Middle frontal gyrus (tissue), 1 donor: ENCODE measurements around the gene TAF8.

ENCODE experiments used
- DNase-seq: peaks from one replicate; pipeline ENCODE4 v3.0.0-alpha.2; 2015; ENCODE audit warnings: low spot score; ENCODE audit errors: extremely low spot score

Gene TAF8

DNA sequence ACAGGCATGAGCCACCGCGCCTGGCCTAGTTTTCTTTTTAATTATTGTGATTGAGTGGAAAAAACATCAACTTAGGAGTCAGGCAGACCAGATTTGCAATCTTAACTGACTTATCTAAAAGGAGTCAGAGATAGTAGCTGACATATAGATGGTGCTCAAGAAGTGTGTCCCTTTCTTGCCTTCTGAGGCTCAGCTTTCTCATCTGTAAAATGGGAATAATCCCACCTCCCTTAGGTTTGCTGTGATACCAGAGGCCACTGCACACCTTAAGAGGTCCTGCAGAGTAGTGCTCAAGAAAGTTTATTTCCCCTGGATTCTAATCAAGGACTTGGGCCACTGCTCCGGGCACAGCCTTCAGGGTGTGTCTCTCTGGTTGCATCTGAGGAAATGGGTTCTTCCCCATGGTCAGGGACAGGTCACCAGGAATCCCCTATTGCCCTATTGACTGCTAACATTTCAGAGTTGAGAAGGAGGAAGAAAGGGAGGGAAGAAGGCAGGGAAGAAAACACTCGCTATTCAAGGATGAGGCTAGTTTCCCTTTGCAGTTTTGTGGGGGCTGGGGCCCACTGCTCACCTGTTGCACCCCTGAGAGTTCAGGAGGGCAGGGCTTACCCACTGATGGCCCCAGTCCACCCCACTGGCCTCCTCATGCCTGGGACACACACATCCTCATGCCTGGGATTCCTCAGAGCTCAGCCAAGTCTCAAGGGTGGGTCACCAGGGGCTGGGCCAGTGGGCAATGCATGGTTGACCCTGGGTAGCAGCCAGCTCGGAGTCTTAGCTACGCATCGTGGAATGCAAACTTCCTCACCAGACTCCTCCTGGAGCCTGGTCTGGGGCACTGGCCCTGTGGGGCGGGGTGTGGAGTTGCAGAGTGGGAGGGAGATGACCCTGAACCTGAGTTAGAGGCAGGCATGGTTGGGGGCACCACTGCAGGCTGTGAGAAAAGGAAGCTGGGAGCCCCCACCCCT is 70.9 kb downstream of the TAF8 start:
- DNase-seq: no peak

DNA sequence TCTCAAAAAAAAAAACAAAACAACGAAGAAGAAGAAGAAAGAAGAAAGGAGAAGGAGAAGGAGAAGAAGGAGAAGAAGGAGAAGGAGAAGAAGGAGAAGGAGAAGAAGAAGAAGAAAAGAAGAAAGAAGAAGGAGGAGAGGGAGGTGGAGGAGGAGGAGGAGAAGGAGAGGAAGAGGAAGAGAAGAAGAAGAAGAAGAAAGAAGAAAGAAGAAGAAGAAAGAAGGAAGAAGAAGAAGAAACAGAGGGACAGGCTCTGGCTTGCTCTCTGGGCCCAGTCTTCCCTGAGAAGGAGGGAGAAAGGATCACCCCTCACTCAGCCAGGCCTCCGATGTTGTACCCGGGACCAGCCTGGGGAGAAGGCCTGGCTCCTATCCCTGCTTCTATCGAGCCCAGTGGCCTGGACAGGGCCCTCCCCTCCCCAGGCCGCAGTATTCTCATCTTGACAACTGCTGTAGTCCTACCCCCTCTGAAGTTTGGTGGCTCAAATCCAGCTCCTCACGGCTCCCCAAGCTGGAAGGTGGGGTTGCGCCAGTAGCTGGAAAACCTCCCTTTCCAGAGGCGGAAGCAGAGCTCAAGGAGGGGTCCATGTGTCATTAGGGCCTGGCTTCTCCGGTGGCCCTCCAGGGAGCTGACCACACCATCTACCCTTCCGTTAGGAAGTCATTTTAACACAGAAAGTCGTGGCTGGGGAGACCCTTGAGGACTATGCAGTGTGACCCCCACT is 73.2 kb downstream of the TAF8 start:
- DNase-seq: no peak

DNA sequence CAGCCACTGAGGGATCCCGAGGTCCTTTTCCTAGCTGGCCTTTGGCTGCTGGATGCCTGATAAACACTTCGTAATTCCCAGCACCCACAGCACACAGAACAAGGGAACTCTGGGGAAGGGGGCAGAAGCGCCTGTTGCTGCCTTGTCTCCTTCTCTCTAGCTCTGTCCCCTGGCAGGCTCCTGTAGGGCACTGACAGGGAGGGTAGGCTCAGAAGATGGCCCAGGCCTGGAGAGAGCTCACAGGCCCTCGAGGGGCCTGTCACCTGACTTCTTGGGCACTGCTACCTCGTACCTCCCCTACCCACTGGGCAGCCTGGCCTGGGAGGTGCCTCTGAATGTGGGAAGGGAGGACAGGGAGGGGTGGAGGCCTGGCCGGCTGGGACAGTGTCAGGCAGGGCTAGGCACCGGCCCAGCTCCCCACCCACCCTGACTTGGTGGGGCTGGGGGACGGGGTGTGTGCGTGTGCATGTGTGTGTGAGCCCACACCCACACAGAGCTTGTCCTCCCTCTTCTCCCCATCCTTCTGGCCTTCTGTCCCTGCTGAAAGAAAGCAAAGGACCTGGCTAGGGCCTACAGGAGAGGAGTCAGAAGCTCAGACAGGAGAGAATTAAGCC is 74.0 kb downstream of the TAF8 start:
- DNase-seq: no peak

- DNase-seq: no peak
These were observed 74.9 kb downstream of the TAF8 start for GRCh38 chr6:42125231-42125630.

- no peak for DNase-seq
These were observed 75.3 kb downstream of the TAF8 start for GRCh38 chr6:42125663-42126062.

GRCh38 chr6:42128460-42129359 is 78.4 kb downstream of the TAF8 start:
- DNase-seq: no peak

- no peak for DNase-seq
These were observed 79.0 kb downstream of the TAF8 start for GRCh38 chr6:42129360-42129676.

DNA sequence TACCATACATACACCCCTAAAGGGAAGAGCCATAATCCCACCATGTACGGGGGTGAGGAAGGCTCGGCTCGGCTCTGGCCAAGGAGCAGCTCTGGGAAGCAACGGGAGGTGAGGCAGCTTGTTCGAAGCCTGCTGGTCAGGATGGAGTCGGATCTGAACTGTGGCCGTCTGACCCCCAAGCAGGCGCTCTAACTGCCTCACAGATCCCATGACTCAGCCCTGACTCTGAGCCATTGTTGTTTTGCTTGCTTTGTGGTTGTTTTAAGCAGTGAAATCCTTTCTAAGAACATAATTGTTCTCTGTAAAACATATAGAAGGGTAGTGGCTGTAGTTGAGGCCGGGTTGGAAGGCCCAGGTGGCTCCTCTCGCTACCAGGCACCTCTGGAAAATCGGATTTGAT is 81.2 kb downstream of the TAF8 start:
- DNase-seq: no peak

GRCh38 chr6:42133926-42134325 is 83.6 kb downstream of the TAF8 start:
- no peak for DNase-seq

- no peak for DNase-seq
These were observed 84.8 kb downstream of the TAF8 start for GRCh38 chr6:42135161-42135560.

DNA sequence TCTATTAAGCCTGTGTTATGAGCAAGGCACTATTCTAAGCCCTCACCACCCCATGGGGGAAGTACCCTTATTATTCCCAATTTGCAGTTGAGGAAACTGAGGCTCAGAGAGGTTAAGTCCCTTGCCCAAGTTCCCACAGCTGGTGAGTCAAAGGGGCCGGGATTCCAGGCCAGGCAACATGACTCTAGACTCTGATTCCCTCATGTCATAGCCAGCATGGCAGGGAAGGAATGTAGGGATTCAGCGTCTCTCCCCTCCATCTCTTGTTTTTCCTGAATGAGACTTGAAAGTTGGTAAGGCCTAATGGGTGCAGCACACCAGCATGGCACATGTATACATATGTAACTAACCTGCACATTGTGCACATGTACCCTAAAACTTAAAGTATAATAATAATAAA is 85.4 kb downstream of the TAF8 start:
- DNase-seq: no peak

- no peak for DNase-seq
These were observed 86.3 kb downstream of the TAF8 start for GRCh38 chr6:42136508-42137193.
